Kidney epithelial cell (primary cell): ENCODE results near the gene EPG5. TPM values are rescaled to one million over a fixed set of nuclear protein-coding genes. Genes with fewer than 3 reads are reported as not detected.
"Not testable (repeated sequence)": the region's sequence is repeated elsewhere in the genome, so short reads cannot be mapped to it uniquely, and the experiment has no call there.

ENCODE experiments used
- DNase-seq: peaks from one replicate; pipeline ENCODE4 v3.0.0-alpha.2; 2010; ENCODE audit warnings: low read depth
- H3K27me3 ChIP-seq: 2 replicates; pipeline ENCODE4 v1.6.0; 2011; ENCODE audit warnings: low read length; ENCODE audit not compliant: control insufficient read depth, insufficient read depth
- H3K36me3 ChIP-seq: 2 replicates; pipeline ENCODE4 v1.5.1; 2011; ENCODE audit warnings: low read length; ENCODE audit not compliant: control insufficient read depth, insufficient read depth
- H3K4me3 ChIP-seq: 2 replicates; pipeline ENCODE4 v1.5.1; 2011; ENCODE audit warnings: low read depth, mild to moderate bottlenecking, control low read depth, low read length
- CTCF ChIP-seq: IDR thresholded peaks from 2 replicates; pipeline ENCODE4 v1.5.1; 2011; ENCODE audit warnings: mild to moderate bottlenecking, moderate library complexity, low read length, control low read depth, inconsistent platforms; ENCODE audit not compliant: insufficient read depth, poor library complexity, severe bottlenecking
- total RNA-seq: library from RNA; depleted of rRNA; stranded (reverse); fragments of >200 nt; gene quantifications from 2 replicates; pipeline ENCODE4 v1.2.3, GENCODE V29; 2015

Gene EPG5
- total RNA-seq, 1 donor from 2014 or later: 38.2 TPM

- DNase-seq: no peak
- Histone ChIP-seq H3K36me3 (no peaks in the 10 kb centered on the region), H3K27me3 (no peaks in the 10 kb centered on the region), H3K4me3 (no peak overlapping the region)
- TF ChIP-seq CTCF: no peak
These were observed 9.8 kb upstream of the EPG5 start for GRCh38 chr18:45976974-45977373.

GRCh38 chr18:45976566-45976965, 9.4 kb upstream of the EPG5 start:
- Histone ChIP-seq H3K36me3 (no peaks in the 10 kb centered on the region), H3K4me3 (no peak overlapping the region), H3K27me3 (no peaks in the 10 kb centered on the region)
- no peak for TF ChIP-seq CTCF
- no peak for DNase-seq

GRCh38 chr18:45974088-45974536, 7.0 kb upstream of the EPG5 start:
- TF ChIP-seq CTCF: peak; percentile 79

GRCh38 chr18:45964913-45965312, 2.2 kb downstream of the EPG5 start:
- DNase-seq, H3K4me3 ChIP-seq, H3K36me3 ChIP-seq: not testable (repeated sequence)

More at GRCh38 chr18:45974088-45974536, 7.0 kb upstream of the EPG5 start:
- Histone ChIP-seq H3K36me3 (no peaks in the 10 kb centered on the region), H3K27me3 (no peaks in the 10 kb centered on the region), H3K4me3 (no peak overlapping the region)
- peak; percentile 39 for DNase-seq

GRCh38 chr18:45962866-45963265, 4.3 kb downstream of the EPG5 start:
- Histone ChIP-seq H3K4me3 (no peak overlapping the region), H3K36me3 (peaks cover 2% of the 10 kb centered on the region), H3K27me3 (no peaks in the 10 kb centered on the region)
- no peak for TF ChIP-seq CTCF
- DNase-seq: peak; percentile 55

More at GRCh38 chr18:45964913-45965312, 2.2 kb downstream of the EPG5 start:
- not testable (repeated sequence) for H3K27me3 ChIP-seq

- peak; percentile 89 for DNase-seq
- no peaks in the 10 kb centered on the region for H3K27me3 ChIP-seq
- H3K36me3 ChIP-seq: peaks cover 2% of the 10 kb centered on the region
- H3K4me3 ChIP-seq: no peak overlapping the region
- TF ChIP-seq CTCF: no peak
These were observed 4.7 kb downstream of the EPG5 start for GRCh38 chr18:45962461-45962860.

GRCh38 chr18:45959484-45959883, 7.6 kb downstream of the EPG5 start:
- H3K36me3 ChIP-seq, H3K27me3 ChIP-seq, DNase-seq, H3K4me3 ChIP-seq: not testable (repeated sequence)
